ENCODE data around the gene NHLH2.
A peak's percentile ranks its signal among the peaks of the same experiment; 100 is the strongest.

The NHLH2 gene

DNA sequence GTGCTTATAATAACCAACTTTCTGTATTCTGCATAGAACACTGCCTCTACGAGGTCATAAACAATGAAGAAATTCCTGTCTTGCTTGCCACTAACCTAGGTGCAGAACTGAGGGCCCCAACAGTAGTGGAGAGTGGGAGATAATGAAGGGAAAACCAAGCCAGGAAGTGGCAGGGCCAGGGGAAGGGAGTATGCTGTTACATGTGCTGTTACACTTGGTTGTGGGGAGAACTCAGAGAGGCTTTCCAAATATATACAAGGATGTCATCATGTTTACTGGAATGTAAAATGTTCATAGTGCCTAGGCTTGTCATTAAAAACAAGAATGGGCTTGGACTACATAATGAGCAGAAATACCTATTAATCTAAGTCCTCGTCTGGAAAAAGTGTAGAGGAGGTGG lies 31.1 kb downstream of the NHLH2 start:
- Histone ChIP-seq H3K4me3 (ENCODE audit: low read depth, low read length) (no peak overlapping the region), H3K27ac (no peak overlapping the region), H3K27me3 (ENCODE audit: insufficient read depth, low read depth, severe bottlenecking) (no peaks in the 10 kb centered on the region), H3K36me3 (no peaks in the 10 kb centered on the region), H3K9me3 (ENCODE audit: severe bottlenecking) (no peaks in the 10 kb centered on the region)
- DNase-seq, result no peak
- no peak for TF ChIP-seq CTCF (IDR thresholded peaks at IDR 0.05; ENCODE audit: low read depth, low read length)

DNA sequence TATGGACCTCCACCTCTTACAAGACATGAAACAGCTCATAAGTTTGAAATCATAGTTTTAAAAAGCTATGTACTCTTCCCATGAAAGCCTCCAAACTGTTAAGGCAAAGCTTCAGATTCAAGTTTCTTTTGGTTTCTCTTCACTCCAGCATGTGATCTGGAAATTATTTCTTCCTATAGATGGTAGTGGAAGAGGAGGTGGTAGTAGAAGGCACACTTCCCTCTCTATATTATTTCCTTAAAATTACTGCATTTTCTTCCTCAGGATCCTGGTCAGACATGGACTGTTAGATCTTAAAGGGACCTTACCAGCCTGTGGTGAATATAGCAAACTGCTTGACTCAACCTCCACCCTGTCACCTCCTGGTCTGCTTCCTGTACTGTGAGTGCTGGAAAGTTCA lies 31.9 kb downstream of the NHLH2 start:
- DNase-seq, result no peak
- H3K4me3 ChIP-seq (ENCODE audit: low read depth, low read length), result no peak overlapping the region
- no peaks in the 10 kb centered on the region for H3K27me3 ChIP-seq (ENCODE audit: insufficient read depth, low read depth, severe bottlenecking)
- TF ChIP-seq CTCF (IDR thresholded peaks at IDR 0.05; ENCODE audit: low read depth, low read length), result no peak
- H3K36me3 ChIP-seq, result no peaks in the 10 kb centered on the region
- no peak overlapping the region for H3K27ac ChIP-seq
- no peaks in the 10 kb centered on the region for H3K9me3 ChIP-seq (ENCODE audit: severe bottlenecking)

DNA sequence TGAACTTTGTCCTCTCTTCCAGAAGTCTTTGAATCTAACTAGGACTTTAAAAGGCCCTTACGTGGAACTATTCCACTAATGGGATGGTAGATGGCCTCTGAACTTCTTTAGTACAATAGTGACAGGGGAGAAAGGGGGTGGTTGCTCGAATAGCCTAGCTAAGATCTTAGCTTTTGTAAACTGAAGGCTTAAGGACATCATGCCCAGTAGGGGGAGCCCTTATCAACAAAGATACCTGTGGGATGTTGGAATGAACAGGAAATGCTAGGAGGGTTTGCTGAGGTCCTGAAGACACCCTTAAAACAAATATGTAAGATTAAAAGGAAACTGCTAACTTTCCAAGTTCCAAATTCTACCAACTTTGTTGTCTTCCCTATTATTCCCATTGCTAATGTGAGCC lies 33.2 kb downstream of the NHLH2 start:
- DNase-seq, result peak; percentile 68
- H3K4me3 ChIP-seq (ENCODE audit: low read depth, low read length), result no peak overlapping the region
- H3K27me3 ChIP-seq (ENCODE audit: insufficient read depth, low read depth, severe bottlenecking), result no peaks in the 10 kb centered on the region
- H3K36me3 ChIP-seq, result no peaks in the 10 kb centered on the region
- TF ChIP-seq CTCF (IDR thresholded peaks at IDR 0.05; ENCODE audit: low read depth, low read length), result peak; percentile 67
- no peaks in the 10 kb centered on the region for H3K9me3 ChIP-seq (ENCODE audit: severe bottlenecking)
- H3K27ac ChIP-seq, result no peak overlapping the region

GRCh38 chr1:115805597-115805996 lies 35.3 kb downstream of the NHLH2 start:
- H3K27ac ChIP-seq, result no peak overlapping the region
- H3K9me3 ChIP-seq (ENCODE audit: severe bottlenecking), result no peaks in the 10 kb centered on the region
- TF ChIP-seq CTCF (IDR thresholded peaks at IDR 0.05; ENCODE audit: low read depth, low read length), result no peak
- no peaks in the 10 kb centered on the region for H3K27me3 ChIP-seq (ENCODE audit: insufficient read depth, low read depth, severe bottlenecking)
- no peaks in the 10 kb centered on the region for H3K36me3 ChIP-seq
- DNase-seq, result no peak
- no peak overlapping the region for H3K4me3 ChIP-seq (ENCODE audit: low read depth, low read length)

DNA sequence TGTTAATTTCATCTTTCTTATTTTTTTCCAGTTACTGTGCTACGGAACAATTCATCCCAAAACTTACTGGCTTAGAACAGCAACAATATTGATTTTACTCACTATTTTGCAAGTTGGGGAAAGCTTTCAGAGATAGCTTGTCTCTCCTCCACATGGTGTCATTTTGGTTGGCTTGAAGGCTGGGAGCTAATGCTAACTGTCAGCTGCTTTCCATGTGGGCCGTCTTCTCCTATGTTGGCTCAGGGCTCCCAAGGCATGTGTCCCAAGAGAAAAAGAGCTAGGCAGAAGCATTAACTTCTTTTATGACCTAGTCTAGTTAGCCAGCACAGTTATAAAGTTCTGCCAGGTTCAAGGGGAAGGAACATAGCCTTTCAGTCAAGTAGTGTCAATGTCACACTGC lies 38.5 kb downstream of the NHLH2 start:
- Histone ChIP-seq H3K36me3 (no peaks in the 10 kb centered on the region), H3K27ac (no peak overlapping the region), H3K4me3 (ENCODE audit: low read depth, low read length) (no peak overlapping the region), H3K27me3 (ENCODE audit: insufficient read depth, low read depth, severe bottlenecking) (no peaks in the 10 kb centered on the region), H3K9me3 (ENCODE audit: severe bottlenecking) (no peaks in the 10 kb centered on the region)
- TF ChIP-seq CTCF (IDR thresholded peaks at IDR 0.05; ENCODE audit: low read depth, low read length), result no peak
- no peak for DNase-seq

- TF ChIP-seq CTCF (IDR thresholded peaks at IDR 0.05; ENCODE audit: low read depth, low read length), result no peak
- H3K36me3 ChIP-seq, result no peaks in the 10 kb centered on the region
- H3K4me3 ChIP-seq (ENCODE audit: low read depth, low read length), result no peak overlapping the region
- DNase-seq, result no peak
- H3K27ac ChIP-seq, result no peak overlapping the region
- no peaks in the 10 kb centered on the region for H3K9me3 ChIP-seq (ENCODE audit: severe bottlenecking)
- no peaks in the 10 kb centered on the region for H3K27me3 ChIP-seq (ENCODE audit: insufficient read depth, low read depth, severe bottlenecking)
Observed at GRCh38 chr1:115797486-115797885, 43.4 kb downstream of the NHLH2 start.

Measured in WERI-Rb-1 (cell line).